ENCODE data around the gene KCTD19.
"Not testable (repeated sequence)": the region's sequence is repeated elsewhere in the genome, so short reads cannot be mapped to it uniquely, and the experiment has no call there.

DNA sequence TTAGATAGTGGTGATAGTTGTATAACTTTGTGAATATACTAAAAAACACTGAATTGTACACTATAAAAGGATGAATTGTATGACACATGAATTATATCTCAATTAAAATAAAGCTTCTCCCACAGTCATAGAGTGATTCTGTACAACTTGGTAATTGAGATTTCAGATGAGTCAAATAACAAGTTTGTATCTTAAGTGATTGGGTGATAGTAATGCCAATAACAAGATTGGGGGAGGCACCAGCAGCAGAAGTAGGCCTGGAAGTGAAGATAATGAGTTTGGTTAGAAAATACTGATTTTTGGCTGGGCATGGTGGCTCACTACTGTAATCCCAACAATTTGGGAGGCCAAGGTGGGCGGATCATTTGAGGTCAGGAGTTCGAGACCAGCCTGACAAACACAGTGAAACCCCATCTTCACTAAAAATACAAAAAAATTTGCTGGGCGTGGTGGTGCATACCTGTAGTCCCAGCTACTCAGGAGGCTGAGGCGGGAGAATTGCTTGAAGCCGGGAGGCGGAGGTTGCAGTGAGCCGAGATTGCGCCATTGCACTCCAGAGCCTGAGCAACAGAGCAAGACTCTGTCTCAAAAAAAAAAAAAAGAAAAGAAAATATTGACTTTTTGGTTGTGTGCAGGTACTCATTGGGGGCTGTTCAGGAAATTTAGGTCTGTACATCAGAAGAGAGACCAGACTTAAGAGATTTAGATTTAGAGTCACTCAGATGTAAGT lies 33.2 kb upstream of the KCTD19 start:
- TF ChIP-seq, protein P1, sequence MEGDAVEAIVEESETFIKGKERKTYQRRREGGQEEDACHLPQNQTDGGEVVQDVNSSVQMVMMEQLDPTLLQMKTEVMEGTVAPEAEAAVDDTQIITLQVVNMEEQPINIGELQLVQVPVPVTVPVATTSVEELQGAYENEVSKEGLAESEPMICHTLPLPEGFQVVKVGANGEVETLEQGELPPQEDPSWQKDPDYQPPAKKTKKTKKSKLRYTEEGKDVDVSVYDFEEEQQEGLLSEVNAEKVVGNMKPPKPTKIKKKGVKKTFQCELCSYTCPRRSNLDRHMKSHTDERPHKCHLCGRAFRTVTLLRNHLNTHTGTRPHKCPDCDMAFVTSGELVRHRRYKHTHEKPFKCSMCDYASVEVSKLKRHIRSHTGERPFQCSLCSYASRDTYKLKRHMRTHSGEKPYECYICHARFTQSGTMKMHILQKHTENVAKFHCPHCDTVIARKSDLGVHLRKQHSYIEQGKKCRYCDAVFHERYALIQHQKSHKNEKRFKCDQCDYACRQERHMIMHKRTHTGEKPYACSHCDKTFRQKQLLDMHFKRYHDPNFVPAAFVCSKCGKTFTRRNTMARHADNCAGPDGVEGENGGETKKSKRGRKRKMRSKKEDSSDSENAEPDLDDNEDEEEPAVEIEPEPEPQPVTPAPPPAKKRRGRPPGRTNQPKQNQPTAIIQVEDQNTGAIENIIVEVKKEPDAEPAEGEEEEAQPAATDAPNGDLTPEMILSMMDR (conservative IDR thresholded peaks at IDR 0.05): not testable (repeated sequence)
- TF ChIP-seq ZFX (IDR thresholded peaks at IDR 0.05): not testable (repeated sequence)
